Neural cell (in vitro differentiated cells): ENCODE data around the gene TLE1. TPM values are rescaled to one million over a fixed set of nuclear protein-coding genes. Genes with fewer than 3 reads are reported as not detected.
"Not testable (repeated sequence)": the region's sequence is repeated elsewhere in the genome, so short reads cannot be mapped to it uniquely, and the experiment has no call there.

Experiments used
- H2AFZ ChIP-seq: fragments of 200-600, 300-800 bp; sonication (generic), shearing (Covaris generic); 2 replicates; pipeline ENCODE4 v1.6.0; 2014; ENCODE audit warnings: low read depth, mild to moderate bottlenecking, antibody characterized with exemption, low read length, moderate library complexity
- H3F3A ChIP-seq: fragments of 200-600 bp; shearing (Covaris generic); 2 replicates; pipeline ENCODE4 v1.6.1; 2016; ENCODE audit warnings: mild to moderate bottlenecking, moderate library complexity, mixed read lengths, antibody characterized with exemption, low read length; ENCODE audit not compliant: insufficient read depth, poor library complexity, severe bottlenecking
- H3K27ac ChIP-seq: fragments of 200-600, 300-800 bp; sonication (generic), shearing (Covaris generic); 2 replicates; pipeline ENCODE4 v1.5.1; 2014; ENCODE audit warnings: mild to moderate bottlenecking, low read length, moderate library complexity
- H3K27me3 ChIP-seq: fragments of 300-800, 200-600 bp; sonication (generic), shearing (Covaris generic); 2 replicates; pipeline ENCODE4 v1.6.0; 2014; ENCODE audit warnings: mild to moderate bottlenecking, low read depth, low read length, moderate library complexity; ENCODE audit not compliant: insufficient read depth
- H3K36me3 ChIP-seq: fragments of 300-800, 200-600 bp; sonication (generic), shearing (Covaris generic); 2 replicates; pipeline ENCODE4 v1.5.1; 2014; ENCODE audit warnings: mild to moderate bottlenecking, antibody characterized with exemption, low read length, moderate library complexity; ENCODE audit not compliant: insufficient read depth
- H3K4me2 ChIP-seq: fragments of 300-800, 200-600 bp; sonication (generic), shearing (Covaris generic); 2 replicates; pipeline ENCODE4 v1.6.0; 2014; ENCODE audit warnings: mild to moderate bottlenecking, low read length
- H3K4me3 ChIP-seq: fragments of 300-800, 200-600 bp; sonication (generic), shearing (Covaris generic); 2 replicates; pipeline ENCODE4 v1.5.1; 2014; ENCODE audit warnings: mild to moderate bottlenecking, low read length, moderate library complexity
- H3K79me2 ChIP-seq: fragments of 200-600 bp; shearing (Covaris generic); replicated peaks from 2 replicates; pipeline ENCODE4 v1.6.0; 2014; ENCODE audit warnings: mild to moderate bottlenecking, low read length, moderate library complexity; ENCODE audit not compliant: insufficient read depth
- H3K9ac ChIP-seq: fragments of 300-800, 200-600 bp; sonication (generic), shearing (Covaris generic); 2 replicates; pipeline ENCODE4 v1.6.1; 2016; ENCODE audit warnings: mild to moderate bottlenecking, low read length, mixed read lengths
- H3K9me2 ChIP-seq: fragments of 200-600 bp; shearing (Covaris generic); 2 replicates; pipeline ENCODE4 v1.6.1; 2016; ENCODE audit warnings: mild to moderate bottlenecking, low read length, mixed read lengths; ENCODE audit not compliant: insufficient read depth
- H3K9me3 ChIP-seq: fragments of 200-600, 300-800 bp; sonication (generic), shearing (Covaris generic); 2 replicates; pipeline ENCODE4 v1.6.1; 2016; ENCODE audit warnings: mild to moderate bottlenecking, mixed run types, low read length, moderate library complexity, mixed read lengths
- H4K20me1 ChIP-seq: fragments of 200-600 bp; shearing (Covaris generic); 2 replicates; pipeline ENCODE4 v1.6.1; 2016; ENCODE audit warnings: mild to moderate bottlenecking, mixed run types; ENCODE audit not compliant: insufficient read depth
- CTCF ChIP-seq: fragments of 450-650 bp; IDR thresholded peaks from 2 replicates; pipeline ENCODE4 v1.5.1; 2014; ENCODE audit warnings: antibody characterized with exemption, mild to moderate bottlenecking, moderate library complexity; ENCODE audit not compliant: poor library complexity, severe bottlenecking
- EP300 ChIP-seq: fragments of 450-650 bp; conservative IDR thresholded peaks from 2 replicates; pipeline ENCODE4 v1.6.1; 2014; ENCODE audit warnings: antibody characterized with exemption, mild to moderate bottlenecking, moderate library complexity; ENCODE audit not compliant: poor library complexity, severe bottlenecking
- EZH2 ChIP-seq: fragments of 200-600, 300-800 bp; shearing (Covaris generic), sonication (generic); IDR thresholded peaks from 2 replicates; pipeline ENCODE4 v1.6.1; 2014; ENCODE audit warnings: antibody characterized with exemption, low read length, borderline replicate concordance, mild to moderate bottlenecking; ENCODE audit not compliant: insufficient read depth, poor library complexity, severe bottlenecking
- MXI1 ChIP-seq: fragments of 450-650 bp; conservative IDR thresholded peaks from 2 replicates; pipeline ENCODE4 v1.6.1; 2014; ENCODE audit warnings: antibody characterized with exemption, mild to moderate bottlenecking; ENCODE audit not compliant: poor library complexity, severe bottlenecking
- POLR2AphosphoS5 ChIP-seq: IDR thresholded peaks from 2 replicates; pipeline ENCODE4 v1.6.1; 2012
- RAD21 ChIP-seq: fragments of 450-650 bp; conservative IDR thresholded peaks from 2 replicates; pipeline ENCODE4 v1.6.1; 2014; ENCODE audit warnings: antibody characterized with exemption, mild to moderate bottlenecking, moderate library complexity
- TAF1 ChIP-seq: IDR thresholded peaks from 2 replicates; pipeline ENCODE4 v1.6.1; 2012; ENCODE audit warnings: low read depth
- polyA plus RNA-seq: library from polyadenylated mRNA; depleted of rRNA; stranded (reverse); fragments of >200 nt; gene quantifications from 2 replicates; pipeline ENCODE4 v1.2.3, GENCODE V29; 2014

Gene TLE1
- polyA plus RNA-seq, 1 donor from 2014 or later: 93.6 TPM

DNA sequence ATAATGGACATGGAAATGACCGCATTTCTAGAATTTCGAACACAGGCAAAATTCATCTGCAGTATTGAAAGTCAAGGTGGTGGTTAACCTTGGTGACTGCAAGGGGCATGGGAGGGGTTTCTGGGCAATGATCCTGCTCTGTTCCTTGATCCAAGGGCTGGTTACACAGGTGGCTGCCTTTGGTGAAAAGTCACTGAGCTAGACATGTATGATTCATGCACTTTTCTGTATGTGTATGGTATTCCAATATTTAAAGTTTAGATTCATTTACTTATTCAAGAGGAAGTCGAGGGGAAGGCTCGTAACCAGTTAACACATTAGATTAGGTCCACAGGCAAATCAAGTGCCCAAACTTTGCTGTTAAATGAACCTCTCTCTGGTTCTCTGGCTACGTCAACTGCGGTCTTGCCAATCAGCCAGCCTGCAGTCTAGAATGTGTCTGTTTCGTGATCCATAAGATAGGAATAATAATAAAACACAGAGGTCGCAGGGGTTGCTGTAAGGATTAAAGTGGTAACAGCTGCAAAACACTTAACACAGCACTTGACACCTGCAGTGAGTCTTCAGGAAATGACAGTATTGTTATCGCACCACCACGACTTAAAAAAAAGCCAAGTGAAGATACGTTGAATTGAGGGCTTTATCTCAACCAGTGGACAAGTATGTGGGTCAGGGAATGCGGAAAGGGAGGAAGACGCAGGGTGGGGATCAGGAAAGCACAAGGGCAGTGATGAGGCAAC, 92.5 kb downstream of the TLE1 start (continued):
- no peak for TF ChIP-seq MXI1

DNA sequence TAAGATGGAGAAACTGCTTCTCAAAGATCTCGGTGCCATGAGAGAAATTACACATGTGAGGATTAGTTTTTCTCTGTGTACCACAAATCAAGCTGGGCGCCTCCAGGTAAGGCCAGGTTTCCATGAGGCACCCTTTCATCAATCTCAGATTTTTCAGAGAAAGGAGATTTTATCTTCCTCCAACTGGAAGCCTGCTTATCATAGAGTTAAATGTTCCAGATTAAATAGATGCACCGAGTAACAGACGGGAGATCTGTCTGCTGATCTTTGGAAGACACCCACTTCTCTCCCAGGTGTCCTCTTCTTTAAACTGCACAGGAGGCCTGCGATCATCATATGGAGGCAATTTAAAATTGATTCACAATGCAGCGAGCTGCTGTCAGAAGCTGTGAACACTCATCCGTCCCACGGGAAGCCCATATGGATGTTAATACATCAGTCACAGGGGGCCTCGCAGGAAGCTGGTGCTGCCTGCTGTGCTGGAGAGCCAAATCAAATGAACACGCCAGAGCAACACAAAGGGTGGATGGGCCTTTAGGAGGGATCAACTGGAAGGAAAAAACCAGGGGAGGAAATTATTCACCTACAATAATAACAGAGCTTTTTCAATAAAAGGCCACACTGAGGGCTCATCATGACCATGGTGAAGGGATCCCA, 93.3 kb downstream of the TLE1 start:
- H3K9ac ChIP-seq: no peak overlapping the region
- H4K20me1 ChIP-seq: no peaks in the 10 kb centered on the region
- H3K27ac ChIP-seq: peak overlapping the region; percentile 62
- no peaks in the 10 kb centered on the region for H3K9me2 ChIP-seq
- H3K79me2 ChIP-seq: peaks cover 9% of the 10 kb centered on the region
- H3K36me3 ChIP-seq: no peaks in the 10 kb centered on the region
- peak overlapping the region; percentile 33 for H3K4me3 ChIP-seq
- H3K27me3 ChIP-seq: no peaks in the 10 kb centered on the region
- H3K9me3 ChIP-seq: no peaks in the 10 kb centered on the region
- peak overlapping the region; percentile 52 for H3K4me2 ChIP-seq
- no peak for TF ChIP-seq TAF1
- TF ChIP-seq EP300: peak; percentile 73
- no peak for TF ChIP-seq CTCF
- TF ChIP-seq POLR2AphosphoS5: peak; percentile 82
- TF ChIP-seq RAD21: no peak
- peaks cover 9% of the 10 kb centered on the region for H3F3A ChIP-seq
- H2AFZ ChIP-seq: no peak overlapping the region

DNA sequence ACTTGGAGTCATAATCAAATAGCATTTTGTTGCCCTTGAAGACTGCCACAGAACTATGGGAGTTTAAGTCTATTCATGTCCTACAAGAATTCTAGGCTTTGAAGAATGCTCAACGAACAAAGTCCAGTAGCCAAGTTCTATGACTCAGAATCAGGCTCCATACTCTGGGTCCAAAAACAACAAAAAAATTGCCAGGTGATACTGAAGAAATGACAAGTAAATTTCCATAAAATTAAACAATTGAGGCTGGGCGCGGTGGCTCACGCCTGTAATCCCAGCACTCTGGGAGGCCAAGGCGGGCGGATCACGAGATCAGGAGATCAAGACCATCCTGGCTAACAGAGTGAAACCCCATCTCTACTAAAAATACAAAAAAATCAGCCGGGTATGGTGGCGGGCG, 94.1 kb downstream of the TLE1 start:
- H3K27me3 ChIP-seq, H2AFZ ChIP-seq, H3K4me2 ChIP-seq, H3F3A ChIP-seq, H4K20me1 ChIP-seq, H3K9me3 ChIP-seq, H3K4me3 ChIP-seq, H3K9ac ChIP-seq, H3K36me3 ChIP-seq, H3K9me2 ChIP-seq: not testable (repeated sequence)
- Histone ChIP-seq H3K79me2 (peaks cover 12% of the 10 kb centered on the region), H3K27ac (peak overlapping the region; percentile 14)

DNA sequence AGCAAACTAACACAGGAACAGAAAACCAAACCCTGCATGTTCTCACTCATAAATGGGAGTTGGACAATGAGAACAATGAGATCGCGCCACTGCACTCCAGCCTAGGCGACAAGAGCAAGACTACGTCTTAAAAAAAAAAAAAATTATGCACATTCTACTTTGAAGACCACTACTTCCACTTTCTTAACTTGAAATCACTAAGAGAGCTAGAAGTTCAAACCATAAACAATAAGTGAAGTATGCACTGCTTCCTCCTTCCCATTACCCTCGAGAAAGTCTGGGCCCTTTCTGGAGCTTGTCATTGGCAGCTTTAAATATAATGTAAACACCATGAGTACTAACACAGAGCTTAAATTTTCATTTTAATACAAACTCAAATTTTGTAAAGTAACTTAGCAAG, 94.9 kb downstream of the TLE1 start:
- Histone ChIP-seq H3K4me2 (no peak overlapping the region), H3K27ac (no peak overlapping the region), H3K9ac (no peak overlapping the region), H3K79me2 (peaks cover 12% of the 10 kb centered on the region), H3F3A (peaks cover 9% of the 10 kb centered on the region), H3K4me3 (no peak overlapping the region), H3K9me3 (no peaks in the 10 kb centered on the region), H3K9me2 (no peaks in the 10 kb centered on the region), H3K27me3 (no peaks in the 10 kb centered on the region), H4K20me1 (no peaks in the 10 kb centered on the region), H2AFZ (no peak overlapping the region), H3K36me3 (no peaks in the 10 kb centered on the region)
- no peak for TF ChIP-seq EZH2
